CD4-positive, alpha-beta T cell (primary cell): ENCODE data around the gene DDX1. TPM values are rescaled to one million over a fixed set of nuclear protein-coding genes. Genes with fewer than 3 reads are reported as not detected.

Experiments used
- ATAC-seq: fragments of 200-7000 bp; cut with Tn5 transposase; one replicate; pipeline ENCODE4 v1.10.0; 2022; ENCODE audit warnings: mild to moderate bottlenecking; ENCODE audit not compliant: poor library complexity
- CTCF ChIA-PET: fragments of 350-600 bp; sonication (Branson Sonifier 250); formaldehyde crosslinking; loops from one replicate; lab custom pipeline; 2021; ENCODE audit warnings: antibody characterized with exemption, inconsistent platforms; lab: Charles Lee
- POLR2A ChIA-PET: fragments of 350-600 bp; sonication (Branson Sonifier 250); formaldehyde crosslinking; loops from one replicate; lab custom pipeline; 2021; ENCODE audit warnings: antibody characterized with exemption, inconsistent platforms; lab: Charles Lee
- DNase-seq, 14 experiments: peaks; one replicate each; pipeline ENCODE4 v3.0.0-alpha.2; 2013 to 2020; ENCODE audit warnings: mixed read lengths in 2 of 14
- H3K27ac ChIP-seq, 2 donors: one replicate each; pipeline versions ENCODE4 v1.5.1 to v1.7.0; 2013; ENCODE audit warnings: low read length in 2 of 2, low read depth in 1 of 2, mild to moderate bottlenecking in 1 of 2
- H3K27me3 ChIP-seq, 2 experiments: 1 replicate in 1 of 2; 2 replicates in 1 of 2; pipeline versions ENCODE4 v1.6.1 to v1.7.0; 2013; ENCODE audit warnings: low read length in 2 of 2, control low read depth in 1 of 2, mild to moderate bottlenecking in 1 of 2, moderate library complexity in 1 of 2; ENCODE audit not compliant: insufficient read depth in 2 of 2, control insufficient read depth in 1 of 2
- H3K36me3 ChIP-seq: one replicate; pipeline ENCODE4 v1.6.1; 2013; ENCODE audit warnings: low read length, control low read depth; ENCODE audit not compliant: insufficient read depth
- H3K4me1 ChIP-seq: one replicate; pipeline ENCODE4 v1.6.1; 2013; ENCODE audit warnings: low read length, control low read depth; ENCODE audit not compliant: insufficient read depth
- H3K4me3 ChIP-seq: one replicate; pipeline ENCODE4 v1.5.1; 2013; ENCODE audit warnings: mild to moderate bottlenecking, low read length, moderate library complexity
- H3K9me3 ChIP-seq, 2 experiments: 1 replicate in 1 of 2; 2 replicates in 1 of 2; pipeline versions ENCODE4 v1.6.1 to v1.7.0; 2013; ENCODE audit warnings: low read length in 2 of 2, mild to moderate bottlenecking in 2 of 2, control low read depth in 1 of 2, moderate library complexity in 1 of 2; ENCODE audit not compliant: control insufficient read depth in 1 of 2, insufficient read depth in 1 of 2
- H3K27ac Mint-ChIP-seq: one replicate; pipeline ENCODE4 v1.8.0; 2020; ENCODE audit warnings: mixed read lengths
- H3K27me3 Mint-ChIP-seq: one replicate; pipeline ENCODE4 v1.8.0; 2021; ENCODE audit warnings: mixed read lengths
- H3K36me3 Mint-ChIP-seq: one replicate; pipeline ENCODE4 v1.8.0; 2021; ENCODE audit warnings: low read depth, mixed read lengths
- H3K4me1 Mint-ChIP-seq: one replicate; pipeline ENCODE4 v1.8.0; 2021; ENCODE audit warnings: low read depth, mixed read lengths
- H3K4me3 Mint-ChIP-seq: one replicate; pipeline ENCODE4 v1.8.0; 2020; ENCODE audit warnings: mild to moderate bottlenecking, mixed read lengths
- H3K9me3 Mint-ChIP-seq: one replicate; pipeline ENCODE4 v1.8.0; 2020; ENCODE audit warnings: mixed read lengths
- CTCF ChIP-seq: fragments of 200-600 bp; IDR thresholded peaks from one replicate; pipeline ENCODE4 v1.8.0; 2022; ENCODE audit warnings: antibody characterized with exemption, mild to moderate bottlenecking
- intact Hi-C, 2 experiments: fragments of 100-400 bp; cut with DNase I in 1 of 2; cut with micrococcal nuclease in 1 of 2; formaldehyde crosslinking; loops; one replicate each; pipeline versions ENCODE4 v1.15.1 to v1.9.0; 2023 to 2025; cut with DNase I, micrococcal nuclease
- total RNA-seq, 174 experiments: library from RNA in 2 of 174; stranded (reverse) in 2 of 174; gene quantifications; one replicate each; pipeline ENCODE4 v1.2.3 and lab custom pipeline; 2021 to 2026

DDX1 gene
- total RNA-seq, 2 experiments from 2014 or later, result 48.8 to 50.1 TPM

- Mint-ChIP-seq H3K27ac (no peak overlapping the region), H3K36me3 (peaks cover 81% of the 10 kb centered on the region), H3K9me3 (no peaks in the 10 kb centered on the region), H3K4me1 (peaks cover 50% of the 10 kb centered on the region), H3K27me3 (no peaks in the 10 kb centered on the region), H3K4me3 (no peak overlapping the region)
- intact Hi-C loops, result no loop called here
- H3K27ac ChIP-seq, result no peak overlapping the region
- DNase-seq (no peak), ATAC-seq (no peak)
- H3K27me3 ChIP-seq, result no peaks in the 10 kb centered on the region
- peaks cover 55% of the 10 kb centered on the region for H3K36me3 ChIP-seq
- ChIA-PET CTCF (interaction anchor here (3.1 kb wide), 1 partner anchor 18 kb away, joined by 18 read pairs; no protein-coding TSS in a partner anchor), POLR2A (interaction anchor here (0.6 kb wide), 1 partner anchor 13 kb away, joined by 3 read pairs; no protein-coding TSS in a partner anchor)
- H3K4me3 ChIP-seq, result no peak overlapping the region
- no peaks in the 10 kb centered on the region for H3K9me3 ChIP-seq
- peaks cover 10% of the 10 kb centered on the region for H3K4me1 ChIP-seq
- TF ChIP-seq CTCF, result no peak
These were observed 4.3 kb downstream of the DDX1 start for GRCh38 chr2:15595936-15596335.

- no peak overlapping the region for H3K4me3 Mint-ChIP-seq
- no peak overlapping the region for H3K27ac Mint-ChIP-seq
- H3K36me3 ChIP-seq, result peaks cover 59% of the 10 kb centered on the region
- no peaks in the 10 kb centered on the region for H3K27me3 Mint-ChIP-seq
- no peak for TF ChIP-seq CTCF
- ChIA-PET CTCF (interaction anchor here (3.1 kb wide), 1 partner anchor 19 kb away, joined by 18 read pairs; no protein-coding TSS in a partner anchor), POLR2A (no interaction called here)
- H3K9me3 ChIP-seq, result no peaks in the 10 kb centered on the region
- intact Hi-C loops, result no loop called here
- ATAC-seq (no peak), DNase-seq (no peak)
- no peaks in the 10 kb centered on the region for H3K9me3 Mint-ChIP-seq
- H3K4me1 Mint-ChIP-seq, result peaks cover 46% of the 10 kb centered on the region
- H3K4me3 ChIP-seq, result no peak overlapping the region
- peaks cover 6% of the 10 kb centered on the region for H3K4me1 ChIP-seq
- H3K36me3 Mint-ChIP-seq, result peaks cover 82% of the 10 kb centered on the region
- H3K27ac ChIP-seq, result no peak overlapping the region
- no peaks in the 10 kb centered on the region for H3K27me3 ChIP-seq
These were observed 4.7 kb downstream of the DDX1 start for GRCh38 chr2:15596350-15596749.

- Histone ChIP-seq H3K4me3 (no peak overlapping the region), H3K4me1 (peaks cover 4% of the 10 kb centered on the region), H3K36me3 (peaks cover 65% of the 10 kb centered on the region), H3K27me3 (no peaks in the 10 kb centered on the region), H3K9me3 (no peaks in the 10 kb centered on the region), H3K27ac (no peak overlapping the region)
- TF ChIP-seq CTCF, result no peak
- Mint-ChIP-seq H3K27ac (no peak overlapping the region), H3K9me3 (no peaks in the 10 kb centered on the region), H3K4me1 (peaks cover 40% of the 10 kb centered on the region), H3K4me3 (no peak overlapping the region), H3K36me3 (peaks cover 82% of the 10 kb centered on the region), H3K27me3 (no peaks in the 10 kb centered on the region)
- ATAC-seq (no peak), DNase-seq (no peak)
- POLR2A ChIA-PET, result no interaction called here
- intact Hi-C loops, result no loop called here
- CTCF ChIA-PET, result no interaction called here
These were observed 5.3 kb downstream of the DDX1 start for GRCh38 chr2:15596968-15597367.
